Ovary (tissue), 9 donors: ENCODE measurements around the gene PRDM10. TPM values are rescaled to one million over a fixed set of nuclear protein-coding genes. Genes with fewer than 3 reads are reported as not detected.
"Not testable (repeated sequence)": the region's sequence is repeated elsewhere in the genome, so short reads cannot be mapped to it uniquely, and the experiment has no call there.

Experiments
- DNase-seq, 5 donors: peaks; one replicate each; pipeline ENCODE4 v3.0.0-alpha.2; 2019 to 2020
- H3K27ac ChIP-seq, 2 donors: fragments of 200-600 bp; one replicate each; pipeline versions ENCODE4 v1.5.1 to v1.8.0; 2019 to 2022
- H3K27me3 ChIP-seq: fragments of 200-600 bp; one replicate; pipeline ENCODE4 v1.8.0; 2022
- H3K36me3 ChIP-seq: fragments of 200-600 bp; sonication (generic); one replicate; pipeline ENCODE4 v1.5.1; 2019
- H3K4me1 ChIP-seq: one replicate; pipeline ENCODE4 v1.8.1; 2013; ENCODE audit warnings: mild to moderate bottlenecking, moderate library complexity; ENCODE audit not compliant: insufficient read depth
- H3K4me3 ChIP-seq: fragments of 200-600 bp; sonication (generic); one replicate; pipeline ENCODE4 v1.5.1; 2017
- H3K9me3 ChIP-seq, 2 donors: fragments of 200-600 bp in 1 of 2; sonication (generic) in 1 of 2; one replicate each; pipeline versions ENCODE4 v1.5.1 to v1.8.1; 2013 to 2019; ENCODE audit warnings: mild to moderate bottlenecking in 1 of 2, moderate library complexity in 1 of 2
- CTCF ChIP-seq, 3 donors: fragments of 450-650 bp in 2 of 3; fragments of 200-600 bp in 1 of 3; IDR thresholded peaks; one replicate each; pipeline versions ENCODE4 v1.5.1 to v1.8.0; 2016 to 2022; ENCODE audit warnings: antibody characterized with exemption in 3 of 3, mild to moderate bottlenecking in 1 of 3
- EP300 ChIP-seq: sonication (generic); formaldehyde crosslinking; IDR thresholded peaks from one replicate; pipeline ENCODE4 v1.6.1; 2017; ENCODE audit warnings: antibody characterized with exemption
- POLR2A ChIP-seq: fragments of 450-650 bp; IDR thresholded peaks from one replicate; pipeline ENCODE4 v1.6.1; 2017; ENCODE audit warnings: antibody characterized with exemption, mild to moderate bottlenecking, moderate library complexity
- WGBS, 3 donors: extraction: QIAGEN DNeasy Blood & Tissue Kit in 1 of 3; methylation state at CpG; one replicate each; pipeline versions ENCODE4 v1.1.5 to v1.1.7; 2013 to 2017; 5-methylcytosine and 5-hydroxymethylcytosine counted together
- intact Hi-C, 4 donors: fragments of 100-400 bp; cut with DNase I; formaldehyde crosslinking; loops; one replicate each; pipeline versions ENCODE4 v1.11.0 to v1.15.1; 2022 to 2023
- polyA plus RNA-seq, 2 donors: library from polyadenylated mRNA; stranded (reverse); fragments of 200-250 nt in 1 of 2; fragments of 350-450 nt in 1 of 2; fragmentation: Illumina TruSeq in 1 of 2; extraction: RNeasy Lipid Tissue Mini Kit (QIAGEN cat#74804) in 1 of 2; gene quantifications; one replicate each; pipeline ENCODE4 v1.2.3, GENCODE V29; 2013 to 2014
- total RNA-seq, 7 donors: library from RNA; depleted of rRNA in 2 of 7; stranded (reverse); fragments of >200 nt in 2 of 7; fragmentation: NEBNext Ultra II Directional in 3 of 7; extraction: Animal tissue kit (Norgen Biotek cat#: 25700) in 3 of 7; gene quantifications; one replicate each; pipeline versions ENCODE4 v1.1.0 to v1.2.4, GENCODE V29; 2016 to 2023
- donor health status: DM: no; HTN: no; CAD: no; lungs with moderate emphysema.
- donor health status: DM: no; HTN: no; CAD: no.
- donor health status: Bipolar disorder and iron deficiency.
- donor health status: DM: yes; HTN: yes; CAD: no.
- donor health status: DM: no; HTN: no; CAD: no.
- donor health status: DM: yes; HTN: yes; CAD: no.

Gene PRDM10
- total and polyA plus RNA-seq, 9 donors, result 2.5 to 9.4 (median 7.2) TPM

GRCh38 chr11:129955282-129955681 lies 47.4 kb downstream of the PRDM10 start:
- Histone ChIP-seq H3K36me3 (no peaks in the 10 kb centered on the region), H3K4me3 (no peak overlapping the region), H3K27me3 (no peaks in the 10 kb centered on the region), H3K4me1 (peaks cover 3% of the 10 kb centered on the region), H3K9me3 (no peaks in the 10 kb centered on the region), H3K27ac (no peak overlapping the region)
- DNase-seq, result no peak
- 80 to 87% (median 81%) methylated on average over 4 of the region's 4 CpGs for WGBS, 3 donors
- TF ChIP-seq CTCF (IDR thresholded peaks at IDR 0.05), result no peak
- no peak for TF ChIP-seq POLR2A
- no peak for TF ChIP-seq EP300
- intact Hi-C loops, result no loop called here

GRCh38 chr11:129954703-129955102 lies 47.9 kb downstream of the PRDM10 start:
- H3K36me3 ChIP-seq, H3K27ac ChIP-seq, intact Hi-C loops, DNase-seq, H3K27me3 ChIP-seq, H3K4me3 ChIP-seq, H3K4me1 ChIP-seq, H3K9me3 ChIP-seq: not testable (repeated sequence)
- WGBS, 3 donors, result 81 to 92% (median 89%) methylated on average over 1 of the region's 1 CpG

- Histone ChIP-seq H3K36me3 (no peaks in the 10 kb centered on the region), H3K4me3 (no peak overlapping the region), H3K4me1 (peaks cover 3% of the 10 kb centered on the region), H3K27ac (no peak overlapping the region), H3K9me3 (no peaks in the 10 kb centered on the region), H3K27me3 (no peaks in the 10 kb centered on the region)
- no peak for DNase-seq
- 29 to 53% (median 42%) methylated on average over 1 of the region's 1 CpG for WGBS, 3 donors
- intact Hi-C loops, result no loop called here
- TF ChIP-seq POLR2A, result no peak
- no peak for TF ChIP-seq EP300
- TF ChIP-seq CTCF (IDR thresholded peaks at IDR 0.05), result no peak
Observed at GRCh38 chr11:129951866-129952262, 50.8 kb downstream of the PRDM10 start.

GRCh38 chr11:129951201-129951865 lies 51.3 kb downstream of the PRDM10 start:
- TF ChIP-seq CTCF (IDR thresholded peaks at IDR 0.05) (no peak), EP300 (no peak), POLR2A (no peak)
- no peaks in the 10 kb centered on the region for H3K36me3 ChIP-seq
- H3K4me3 ChIP-seq, result no peak overlapping the region
- H3K9me3 ChIP-seq, result no peaks in the 10 kb centered on the region
- no peak overlapping the region for H3K27ac ChIP-seq
- no peaks in the 10 kb centered on the region for H3K27me3 ChIP-seq
- no peak for DNase-seq
- WGBS, 3 donors, result 25 to 42% (median 41%) methylated on average over 10 of the region's 10 CpGs
- intact Hi-C loops, result no loop called here
- peaks cover 3% of the 10 kb centered on the region for H3K4me1 ChIP-seq
